ENCODE results near the gene ARG2. TPM values are rescaled to one million over a fixed set of nuclear protein-coding genes. Genes with fewer than 3 reads are reported as not detected.
A peak's percentile ranks its signal among the peaks of the same experiment; 100 is the strongest.

Gene ARG2
- polyA plus RNA-seq, 1 donor (not counting 4 experiments of a cell fraction or from before 2014, with no cell fraction given), result 8.2 TPM

DNA sequence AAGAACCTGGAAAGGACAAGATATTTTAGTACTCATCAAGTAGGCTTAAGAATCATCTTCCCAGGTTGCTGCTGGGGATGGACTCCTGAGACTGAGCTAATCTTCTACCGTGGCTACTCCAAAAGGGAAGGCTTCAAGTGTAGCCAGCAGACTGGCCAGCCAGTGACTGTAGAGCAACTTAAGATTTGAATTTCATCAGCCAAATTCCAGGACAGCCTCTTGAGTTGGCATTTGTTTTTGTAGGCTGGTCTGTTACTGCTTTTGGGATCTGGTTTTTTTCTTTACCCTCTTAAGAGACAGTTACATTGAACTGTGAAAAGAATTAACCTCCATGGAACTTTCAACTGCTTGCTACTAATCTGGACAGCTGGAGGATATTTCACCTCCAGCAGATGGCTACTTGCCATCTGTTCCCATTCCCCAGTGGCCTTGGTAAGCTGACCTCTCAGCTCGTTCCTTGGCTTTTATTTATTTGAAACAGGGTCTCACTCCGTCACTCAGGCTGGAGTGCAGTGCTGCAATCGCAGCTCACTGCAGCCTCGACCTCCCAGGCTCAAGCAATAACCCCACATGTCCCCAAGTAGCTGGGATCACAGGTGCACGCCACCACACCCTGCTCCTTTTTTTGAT is 34.0 kb downstream of the ARG2 start:
- H3K27me3 ChIP-seq (ENCODE audit: control insufficient read depth, extremely low read depth, insufficient read depth, low read length), result no peaks in the 10 kb centered on the region
- no peaks in the 10 kb centered on the region for H3K79me2 ChIP-seq (ENCODE audit: control insufficient read depth, insufficient read depth, low read length)
- FAIRE-seq (no peak), DNase-seq (ENCODE audit: low read depth, low spot score) (no peak)
- dilution Hi-C loops (cut with MboI; ENCODE audit: extremely low pct_ligation_motif_present, low sequenced_read_pairs), result no loop called here
- no peaks in the 10 kb centered on the region for H3K9me3 ChIP-seq (ENCODE audit: control insufficient read depth, low read depth, low read length)
- peaks cover 15 to 37% of the 10 kb centered on the region in 2 experiments for H3K36me3 ChIP-seq (ENCODE audit: control insufficient read depth in 2 of 2, extremely low read depth in 1 of 2, insufficient read depth in 2 of 2, low read length in 2 of 2)
- no peak overlapping the region for H3K27ac ChIP-seq (ENCODE audit: control insufficient read depth, insufficient read depth, low read length)
- no peak overlapping the region for H2AFZ ChIP-seq (ENCODE audit: control insufficient read depth, low read length)
- H3K4me3 ChIP-seq (ENCODE audit: control insufficient read depth in 2 of 3, extremely low read depth in 1 of 3, insufficient read depth in 2 of 3, low read depth in 1 of 3, low read length in 3 of 3), result no peak overlapping the region
- no peak overlapping the region for H3K4me2 ChIP-seq (ENCODE audit: control insufficient read depth, extremely low read depth, insufficient read depth, low read depth, low read length)
- no peaks in the 10 kb centered on the region for H4K20me1 ChIP-seq (ENCODE audit: control insufficient read depth, extremely low read depth, insufficient read depth, low read length)
- peaks cover 15% of the 10 kb centered on the region for H3K4me1 ChIP-seq (ENCODE audit: control insufficient read depth, extremely low read depth, insufficient read depth, low read length)
- TF ChIP-seq, protein P1, sequence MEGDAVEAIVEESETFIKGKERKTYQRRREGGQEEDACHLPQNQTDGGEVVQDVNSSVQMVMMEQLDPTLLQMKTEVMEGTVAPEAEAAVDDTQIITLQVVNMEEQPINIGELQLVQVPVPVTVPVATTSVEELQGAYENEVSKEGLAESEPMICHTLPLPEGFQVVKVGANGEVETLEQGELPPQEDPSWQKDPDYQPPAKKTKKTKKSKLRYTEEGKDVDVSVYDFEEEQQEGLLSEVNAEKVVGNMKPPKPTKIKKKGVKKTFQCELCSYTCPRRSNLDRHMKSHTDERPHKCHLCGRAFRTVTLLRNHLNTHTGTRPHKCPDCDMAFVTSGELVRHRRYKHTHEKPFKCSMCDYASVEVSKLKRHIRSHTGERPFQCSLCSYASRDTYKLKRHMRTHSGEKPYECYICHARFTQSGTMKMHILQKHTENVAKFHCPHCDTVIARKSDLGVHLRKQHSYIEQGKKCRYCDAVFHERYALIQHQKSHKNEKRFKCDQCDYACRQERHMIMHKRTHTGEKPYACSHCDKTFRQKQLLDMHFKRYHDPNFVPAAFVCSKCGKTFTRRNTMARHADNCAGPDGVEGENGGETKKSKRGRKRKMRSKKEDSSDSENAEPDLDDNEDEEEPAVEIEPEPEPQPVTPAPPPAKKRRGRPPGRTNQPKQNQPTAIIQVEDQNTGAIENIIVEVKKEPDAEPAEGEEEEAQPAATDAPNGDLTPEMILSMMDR (optimal IDR thresholded peaks at IDR 0.05 in 1 of 3, IDR thresholded peaks at IDR 0.05 in 1 of 3, conservative IDR thresholded peaks at IDR 0.05 in 1 of 3; ENCODE audit: extremely low read depth in 1 of 3, insufficient read depth in 2 of 3, low read length in 3 of 3), result no peak
- TF ChIP-seq EZH2 (IDR thresholded peaks at IDR 0.05; ENCODE audit: low read length), result no peak
- no peaks in the 10 kb centered on the region for H3K9me1 ChIP-seq (ENCODE audit: control insufficient read depth, extremely low read depth, insufficient read depth, low read length)
- no peak overlapping the region for H3K9ac ChIP-seq (ENCODE audit: control insufficient read depth, extremely low read depth, insufficient read depth, low read length)

DNA sequence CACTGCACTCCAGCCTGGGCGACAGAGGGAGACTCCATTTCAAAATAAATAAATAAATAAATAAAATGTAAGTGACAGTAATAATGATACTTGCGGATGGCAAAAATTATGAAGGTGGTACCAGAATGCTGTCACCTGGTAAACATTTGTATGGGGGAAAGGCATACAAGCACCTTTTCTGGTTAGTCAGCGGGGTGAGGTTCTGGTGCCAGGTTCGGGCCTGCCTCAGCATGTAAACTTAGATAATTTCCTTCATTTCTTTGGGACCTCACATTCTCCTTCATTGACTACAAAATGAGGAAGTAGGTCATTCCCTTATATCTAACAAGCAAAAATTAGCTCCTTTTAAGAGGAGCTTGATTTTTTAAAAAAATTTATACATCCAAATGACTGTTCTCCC is 43.9 kb downstream of the ARG2 start:
- peaks cover 19% of the 10 kb centered on the region for H3K4me1 ChIP-seq (ENCODE audit: control insufficient read depth, extremely low read depth, insufficient read depth, low read length)
- peak overlapping the region; percentile 21 for H2AFZ ChIP-seq (ENCODE audit: control insufficient read depth, low read length)
- FAIRE-seq (no peak), DNase-seq (ENCODE audit: low read depth, low spot score) (peak; percentile 38)
- H3K36me3 ChIP-seq (ENCODE audit: control insufficient read depth in 2 of 2, extremely low read depth in 1 of 2, insufficient read depth in 2 of 2, low read length in 2 of 2), result peaks cover 3 to 5% of the 10 kb centered on the region in 2 experiments
- no peaks in the 10 kb centered on the region for H3K9me3 ChIP-seq (ENCODE audit: control insufficient read depth, low read depth, low read length)
- peaks cover 47% of the 10 kb centered on the region for H3K79me2 ChIP-seq (ENCODE audit: control insufficient read depth, insufficient read depth, low read length)
- peak overlapping the region; percentile 65 for H3K4me2 ChIP-seq (ENCODE audit: control insufficient read depth, extremely low read depth, insufficient read depth, low read depth, low read length)
- peak overlapping the region in 1 of 3 experiments; percentile 37 for H3K4me3 ChIP-seq (ENCODE audit: control insufficient read depth in 2 of 3, extremely low read depth in 1 of 3, insufficient read depth in 2 of 3, low read depth in 1 of 3, low read length in 3 of 3)
- no peaks in the 10 kb centered on the region for H3K27me3 ChIP-seq (ENCODE audit: control insufficient read depth, extremely low read depth, insufficient read depth, low read length)
- H3K9me1 ChIP-seq (ENCODE audit: control insufficient read depth, extremely low read depth, insufficient read depth, low read length), result no peaks in the 10 kb centered on the region
- H3K27ac ChIP-seq (ENCODE audit: control insufficient read depth, insufficient read depth, low read length), result peak overlapping the region; percentile 51
- dilution Hi-C loops (cut with MboI; ENCODE audit: extremely low pct_ligation_motif_present, low sequenced_read_pairs), result no loop called here
- no peak overlapping the region for H3K9ac ChIP-seq (ENCODE audit: control insufficient read depth, extremely low read depth, insufficient read depth, low read length)
- no peak for TF ChIP-seq EZH2 (IDR thresholded peaks at IDR 0.05; ENCODE audit: low read length)
- TF ChIP-seq, protein P1 (optimal IDR thresholded peaks at IDR 0.05 in 1 of 3, IDR thresholded peaks at IDR 0.05 in 1 of 3, conservative IDR thresholded peaks at IDR 0.05 in 1 of 3; ENCODE audit: extremely low read depth in 1 of 3, insufficient read depth in 2 of 3, low read length in 3 of 3), result no peak
- H4K20me1 ChIP-seq (ENCODE audit: control insufficient read depth, extremely low read depth, insufficient read depth, low read length), result peaks cover 7% of the 10 kb centered on the region

Measured in keratinocyte (primary cell).